T-helper 2 cell treated with Interferon-gamma antibody and Interleukin-4, amounts not matched to agents 100 ng/mL and 5 ng/mL, for 36 hours (primary cell): ENCODE results near the gene SMIM14. TPM values are rescaled to one million over a fixed set of nuclear protein-coding genes. Genes with fewer than 3 reads are reported as not detected.
"Not testable (repeated sequence)": the region's sequence is repeated elsewhere in the genome, so short reads cannot be mapped to it uniquely, and the experiment has no call there.

ENCODE experiments used
- intact Hi-C: fragments of 100-400 bp; cut with micrococcal nuclease; formaldehyde crosslinking; loops from one replicate; pipeline ENCODE4 v1.15.1; 2023
- total RNA-seq: library from RNA; stranded (reverse); gene quantifications from 2 replicates; pipeline ENCODE4 v1.2.3, GENCODE V29; 2022

Gene SMIM14
- total RNA-seq, 1 donor from 2014 or later = 4.1 TPM

- intact Hi-C loops = no loop called here
Measured at GRCh38 chr4:39608451-39608850, 30.2 kb downstream of the SMIM14 start.

GRCh38 chr4:39606747-39607146 lies 31.9 kb downstream of the SMIM14 start:
- intact Hi-C loops = no loop called here

DNA sequence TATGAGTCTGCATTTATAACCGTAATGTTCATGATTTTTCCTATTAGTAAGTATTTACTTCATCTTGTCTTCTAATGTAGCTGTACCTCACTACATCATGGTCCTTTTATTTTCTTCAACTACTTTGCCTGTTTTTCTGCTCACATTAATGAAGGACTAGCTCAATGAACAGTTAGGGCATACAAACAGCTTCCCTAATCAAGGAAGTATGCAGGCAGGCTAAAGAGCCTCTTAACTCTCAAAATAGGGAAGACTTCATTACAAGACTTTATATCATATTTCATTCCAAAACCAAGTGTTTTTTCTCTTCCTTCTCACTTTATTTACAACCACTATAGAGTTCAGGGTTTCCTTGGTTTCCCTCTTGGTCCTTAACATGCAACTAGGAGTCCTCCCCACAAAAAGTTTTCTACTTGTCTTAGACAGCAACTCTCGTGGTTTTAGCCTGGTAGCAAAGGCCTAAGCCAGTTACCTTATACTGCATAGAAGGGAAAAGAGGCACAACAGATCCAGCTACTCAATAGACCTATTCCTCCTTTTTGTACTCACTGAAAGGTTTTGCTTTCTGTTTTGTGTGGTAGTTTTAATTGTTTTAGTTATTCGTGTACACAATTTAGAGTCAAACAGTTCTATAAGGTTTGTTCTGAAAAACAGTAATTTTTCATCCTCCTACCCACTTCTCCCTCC lies 40.8 kb downstream of the SMIM14 start:
- intact Hi-C loops = no loop called here

- intact Hi-C loops = no loop called here
Measured at GRCh38 chr4:39596971-39597370, 41.7 kb downstream of the SMIM14 start.

DNA sequence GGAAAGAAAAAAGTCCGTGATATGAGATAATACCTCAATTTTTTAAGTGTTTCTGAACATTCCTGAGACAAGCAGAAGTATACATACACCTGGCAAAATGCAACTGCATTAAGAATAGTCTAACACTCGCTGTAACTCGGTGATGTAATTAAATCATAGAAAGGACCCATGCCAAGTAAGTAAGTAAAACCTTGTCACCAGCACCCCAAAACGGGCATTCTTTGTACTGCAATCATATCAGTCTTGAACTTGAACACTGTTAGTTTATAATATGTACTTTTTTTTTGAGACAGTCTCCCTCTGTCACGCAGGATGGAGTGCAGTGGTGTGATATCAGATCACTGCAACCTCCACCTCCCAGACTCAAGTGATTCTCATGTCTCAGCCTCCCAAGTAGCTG lies 47.4 kb downstream of the SMIM14 start:
- intact Hi-C loops = no loop called here

GRCh38 chr4:39587881-39588280 lies 50.8 kb downstream of the SMIM14 start:
- intact Hi-C loops = no loop called here

DNA sequence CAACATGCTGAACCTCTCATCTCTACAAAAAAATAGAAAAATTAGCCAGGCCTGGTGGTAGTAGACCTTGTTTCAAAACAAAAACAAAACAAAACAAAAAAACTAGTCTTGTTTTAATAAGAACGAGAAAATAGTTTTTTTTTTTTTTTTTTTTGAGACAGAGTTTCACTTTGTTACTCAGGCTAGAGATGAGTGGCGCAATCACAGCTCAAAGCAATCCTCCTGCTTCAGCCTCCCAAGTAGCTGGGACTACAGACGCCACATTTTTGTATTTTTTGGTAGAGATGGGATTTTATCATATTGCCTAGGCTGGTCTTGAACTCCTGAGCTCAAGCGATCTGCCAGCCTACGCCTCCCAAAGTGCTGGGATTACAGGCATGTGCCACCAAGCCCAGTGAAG lies 63.7 kb downstream of the SMIM14 start:
- intact Hi-C loops = no loop called here

DNA sequence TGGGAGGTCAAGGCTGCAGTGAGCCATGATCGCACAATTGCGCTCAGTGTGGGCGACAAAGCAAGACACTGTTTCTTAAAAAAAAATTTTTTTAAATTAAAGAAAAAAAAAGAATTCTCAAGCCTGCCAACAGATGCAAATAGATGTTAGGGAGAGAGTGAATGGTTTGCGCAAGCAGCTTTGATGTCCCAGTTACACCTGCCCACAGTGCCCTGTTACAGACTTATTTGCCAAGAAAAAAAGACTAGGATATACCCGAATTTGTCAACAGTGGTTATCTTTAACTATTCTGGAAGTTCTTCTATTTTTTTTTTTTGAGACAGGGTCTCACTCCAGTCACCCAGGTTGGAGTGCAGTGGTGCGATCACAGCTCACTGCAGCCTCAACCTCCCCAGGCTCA lies 67.2 kb downstream of the SMIM14 start:
- intact Hi-C loops = no loop called here

GRCh38 chr4:39571054-39571453 lies 67.6 kb downstream of the SMIM14 start:
- intact Hi-C loops = no loop called here

DNA sequence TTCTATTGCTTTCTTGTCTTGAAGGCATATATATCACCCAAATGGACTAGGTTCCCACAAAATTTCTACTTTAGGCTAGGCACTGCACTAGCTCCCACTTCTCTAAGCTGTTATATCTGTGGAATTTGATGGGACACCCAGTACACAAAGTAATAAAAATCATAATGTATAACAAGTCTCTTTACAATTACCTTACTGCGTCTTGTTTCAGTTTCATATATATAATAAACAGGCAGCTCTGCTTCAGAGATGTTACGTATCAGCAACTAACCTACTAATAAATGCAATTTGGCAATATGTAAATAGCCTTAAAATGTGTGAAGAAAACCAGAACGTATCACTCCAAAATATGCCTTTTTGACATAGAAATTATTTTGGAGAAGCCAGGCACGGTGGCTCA lies 69.5 kb downstream of the SMIM14 start:
- intact Hi-C loops = no loop called here

- intact Hi-C loops = no loop called here
Measured at GRCh38 chr4:39568805-39569204, 69.9 kb downstream of the SMIM14 start.

DNA sequence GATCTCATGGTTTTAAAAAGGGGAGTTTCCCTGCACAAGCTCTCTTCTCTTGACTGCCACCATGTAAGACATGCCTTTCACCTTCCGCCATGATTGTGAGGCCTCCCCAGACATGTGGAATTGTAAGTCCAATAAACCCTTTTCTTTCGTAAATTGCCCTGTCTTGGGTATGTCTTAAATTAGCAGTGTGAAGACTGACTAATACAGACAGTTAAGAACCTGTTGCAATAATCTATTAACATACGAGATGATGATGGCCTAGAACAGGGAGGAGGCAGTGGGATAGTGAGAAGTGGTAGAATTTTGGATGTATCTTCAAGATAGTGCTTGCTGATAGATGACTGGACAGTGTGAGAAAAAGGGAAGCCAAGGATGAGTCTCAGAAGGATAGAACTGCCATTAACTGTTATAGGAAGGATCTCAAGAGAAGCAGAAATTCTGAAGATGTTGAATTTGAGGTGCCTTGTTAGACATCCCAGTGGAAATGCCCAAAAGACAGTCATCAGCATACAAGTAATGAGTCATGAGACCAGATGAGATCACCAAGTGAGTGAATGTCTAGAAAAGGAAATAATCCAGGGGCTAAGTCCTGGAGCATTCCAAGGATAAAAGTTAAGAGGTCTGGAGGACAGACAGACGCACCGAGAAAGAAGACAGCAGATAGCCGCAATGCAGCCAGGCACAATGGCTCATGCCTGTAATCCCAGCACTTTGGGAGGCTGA lies 72.6 kb downstream of the SMIM14 start:
- intact Hi-C loops = no loop called here

- intact Hi-C loops = no loop called here
Measured at GRCh38 chr4:39563346-39563847, 75.3 kb downstream of the SMIM14 start.

- intact Hi-C loops = no loop called here
Measured at GRCh38 chr4:39562792-39563191, 75.9 kb downstream of the SMIM14 start.

DNA sequence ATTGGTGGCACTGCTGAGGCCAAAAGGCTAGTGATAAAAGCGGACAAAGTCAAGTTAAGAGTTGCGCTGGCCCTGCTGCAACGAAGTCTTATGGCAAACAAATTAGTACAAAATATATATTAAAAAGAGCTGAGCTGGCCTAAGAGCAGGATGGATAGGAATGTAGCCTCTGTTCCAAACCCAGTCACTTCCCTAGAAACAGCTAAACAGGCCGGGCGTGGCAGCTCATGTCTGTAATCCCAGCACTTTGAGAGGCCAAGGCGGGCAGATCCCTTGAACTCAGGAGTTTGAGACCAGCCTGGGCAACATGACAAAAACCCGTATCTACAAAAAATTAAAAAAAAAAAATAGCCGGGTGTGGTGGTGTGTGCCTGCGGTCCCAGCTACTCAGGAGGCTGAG lies 79.0 kb downstream of the SMIM14 start:
- intact Hi-C loops = no loop called here

- intact Hi-C loops = no loop called here
Measured at GRCh38 chr4:39555472-39555871, 83.2 kb downstream of the SMIM14 start.

- intact Hi-C loops = no loop called here
Measured at GRCh38 chr4:39548425-39549067, 90.1 kb downstream of the SMIM14 start.

DNA sequence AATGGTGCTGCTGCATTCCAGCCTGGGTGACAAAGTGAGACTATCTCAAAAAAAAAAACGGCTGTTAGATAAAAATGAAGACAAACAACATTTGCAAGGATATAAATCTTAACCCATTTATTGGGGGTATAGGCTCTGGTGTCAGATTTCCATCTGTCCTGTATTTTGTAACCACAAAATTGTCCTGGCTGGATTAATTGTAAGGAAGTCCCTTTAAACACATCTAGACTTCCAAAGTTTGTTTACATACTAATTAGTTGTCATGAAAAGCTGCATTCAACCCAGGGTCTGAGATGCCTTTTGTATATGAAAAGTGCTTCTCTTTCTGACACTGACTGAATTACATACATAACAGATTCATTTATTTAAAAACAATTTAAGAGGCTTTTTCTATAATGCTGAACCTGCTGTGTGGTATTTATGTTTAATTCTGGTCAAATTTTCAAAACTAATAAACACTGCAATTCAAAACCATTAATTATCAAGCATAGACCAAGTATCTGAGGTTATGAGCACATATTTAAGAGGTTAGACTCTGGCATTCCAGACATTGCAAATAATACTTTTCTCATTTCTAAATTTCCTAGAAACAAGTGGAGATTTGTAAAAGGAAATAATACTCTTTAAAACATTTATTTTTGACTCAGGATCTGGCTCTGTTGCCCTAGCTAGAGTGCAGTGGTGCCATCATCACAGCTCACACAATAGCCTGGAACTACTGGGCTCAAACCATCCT lies 93.9 kb downstream of the SMIM14 start:
- intact Hi-C loops = no loop called here

- intact Hi-C loops = not testable (repeated sequence)
Measured at GRCh38 chr4:39544080-39544479, 94.6 kb downstream of the SMIM14 start.

GRCh38 chr4:39543034-39543433 lies 95.6 kb downstream of the SMIM14 start:
- intact Hi-C loops = no loop called here

DNA sequence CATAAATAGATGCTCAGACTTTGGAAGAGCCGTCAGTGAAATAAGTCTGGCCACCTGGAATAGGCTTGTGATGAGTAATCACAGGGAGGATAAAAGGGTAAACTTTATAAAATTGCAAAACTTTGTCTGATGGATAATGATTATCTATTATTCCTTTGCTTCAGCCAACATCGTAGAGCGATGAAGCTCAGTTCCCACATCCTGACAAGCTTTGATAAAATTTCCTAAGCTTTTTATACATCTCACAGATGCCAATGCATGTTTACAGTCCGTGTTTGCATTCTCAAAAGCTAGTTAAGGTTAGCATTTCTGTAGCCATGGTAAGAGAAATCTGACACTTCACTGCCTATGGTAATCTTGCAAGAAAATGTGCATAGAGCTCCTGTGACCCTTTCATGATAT lies 96.1 kb downstream of the SMIM14 start:
- intact Hi-C loops = no loop called here
